Stomach (tissue), 9 donors: ENCODE measurements around the gene LDHD. TPM values are rescaled to one million over a fixed set of nuclear protein-coding genes. Genes with fewer than 3 reads are reported as not detected.

Experiments used
- DNase-seq, 2 donors: peaks; one replicate each; pipeline versions ENCODE4 v3.0.0 to v3.0.0-alpha.2; 2013 to 2019
- H3K27ac ChIP-seq, 5 donors: fragments of 200-600 bp in 4 of 5; sonication (generic) in 4 of 5; one replicate each; pipeline ENCODE4 v1.5.1; 2013 to 2019; ENCODE audit warnings: mild to moderate bottlenecking in 1 of 5, moderate library complexity in 1 of 5
- H3K27me3 ChIP-seq, 3 donors: fragments of 200-600 bp; sonication (generic); one replicate each; pipeline ENCODE4 v1.5.1; 2017 to 2019; ENCODE audit warnings: mixed run types in 1 of 3
- H3K36me3 ChIP-seq, 4 donors: fragments of 200-600 bp; sonication (generic); 1 replicate in 3 of 4; 2 replicates in 1 of 4; pipeline ENCODE4 v1.5.1; 2016 to 2019
- H3K4me1 ChIP-seq, 4 donors: fragments of 200-600 bp; sonication (generic); one replicate each; pipeline ENCODE4 v1.5.1; 2016 to 2019
- H3K4me3 ChIP-seq, 4 donors: fragments of 200-600 bp; sonication (generic) in 3 of 4; one replicate each; pipeline ENCODE4 v1.5.1; 2016 to 2019; ENCODE audit warnings: mild to moderate bottlenecking in 1 of 4
- H3K9me3 ChIP-seq, 4 donors: fragments of 200-600 bp; sonication (generic); one replicate each; pipeline ENCODE4 v1.5.1; 2016 to 2019
- EP300 ChIP-seq: sonication (generic); formaldehyde crosslinking; IDR thresholded peaks from one replicate; pipeline ENCODE4 v1.6.1; 2017; ENCODE audit warnings: antibody characterized with exemption
- POLR2A ChIP-seq, 4 donors: fragments of 450-650 bp; IDR thresholded peaks; one replicate each; pipeline ENCODE4 v1.6.1; 2016; ENCODE audit warnings: antibody characterized with exemption in 4 of 4, control low read depth in 2 of 4, mild to moderate bottlenecking in 1 of 4, moderate library complexity in 1 of 4
- POLR2AphosphoS5 ChIP-seq, 3 donors: sonication (generic); formaldehyde crosslinking; IDR thresholded peaks; one replicate each; pipeline ENCODE4 v1.6.1; 2016; ENCODE audit warnings: antibody characterized with exemption in 3 of 3
- WGBS, 5 donors: extraction: QIAGEN DNeasy Blood & Tissue Kit in 3 of 5; methylation state at CpG; one replicate each; pipeline versions ENCODE4 v1.1.5 to v1.1.7; 2013 to 2018; 5-methylcytosine and 5-hydroxymethylcytosine counted together
- intact Hi-C: fragments of 100-400 bp; cut with DNase I; formaldehyde crosslinking; loops from one replicate; pipeline ENCODE4 v1.15.1; 2023; ENCODE audit warnings: low total_unique reads
- polyA plus RNA-seq, 3 donors: library from polyadenylated mRNA; stranded (reverse); fragments of 200-250 nt; gene quantifications; one replicate each; pipeline ENCODE4 v1.2.3, GENCODE V29; 2013
- total RNA-seq, 5 donors: library from RNA; depleted of rRNA; stranded (reverse); fragments of >200 nt; gene quantifications; one replicate each; pipeline versions ENCODE4 v1.1.0 to v1.2.3, GENCODE V29; 2014 to 2016
- TF ChIP-seq, protein P1 (sequence below), 7 experiments: fragments of 450-650 bp in 4 of 7; fragments of 200-600 bp in 3 of 7; sonication (generic) in 3 of 7; IDR thresholded peaks; one replicate each; pipeline ENCODE4 v1.5.1; 2016 to 2019; ENCODE audit warnings: antibody characterized with exemption in 7 of 7, control low read depth in 2 of 7, mild to moderate bottlenecking in 1 of 7
- donor health status: healthy with polysubstance abuse.
- donor health status: Bipolar disorder and iron deficiency.
- donor health status: healthy.

Gene LDHD
- total and polyA plus RNA-seq, 8 donors = 5.0 to 110 (median 24.1) TPM

DNA sequence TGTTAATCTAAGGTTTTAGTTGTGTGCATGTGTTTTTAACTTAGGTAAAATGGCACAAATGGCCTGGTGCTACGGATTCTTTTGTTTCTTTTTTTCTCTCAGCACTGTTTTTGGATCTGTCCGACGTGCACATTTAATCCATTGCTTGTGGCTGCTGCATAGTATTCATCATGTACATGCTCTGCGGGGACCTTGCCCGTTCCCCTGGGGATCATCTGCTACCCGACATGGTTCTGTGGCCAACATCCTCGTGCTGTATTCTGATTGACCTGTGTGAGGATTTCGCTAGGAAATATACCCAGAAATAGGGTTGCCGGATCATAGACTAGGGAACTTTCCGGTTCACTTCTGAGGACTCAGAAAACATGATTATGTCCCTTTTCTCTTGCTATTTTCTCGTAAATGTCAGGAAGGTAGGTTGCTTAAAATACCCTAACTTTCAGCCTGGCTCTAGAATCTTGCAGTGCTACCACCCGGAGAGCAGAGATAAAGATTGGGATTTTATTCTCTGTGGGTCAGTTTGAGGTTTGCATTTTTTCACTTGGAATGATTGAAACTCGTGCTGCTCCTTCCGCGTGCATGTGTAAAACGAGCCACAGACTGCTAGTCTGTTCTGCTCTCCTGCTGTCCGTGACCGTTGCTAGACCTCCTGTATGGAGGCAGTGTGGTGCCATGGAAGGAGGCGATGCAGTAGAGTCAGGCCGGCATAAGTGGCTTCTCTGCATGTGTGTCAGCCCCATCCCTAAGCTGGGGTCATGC lies 42.9 kb downstream of the LDHD start:
- no peak overlapping the region for H3K4me3 ChIP-seq
- H3K36me3 ChIP-seq = no peaks in the 10 kb centered on the region
- peak overlapping the region in 2 of 5 donors; percentile 8 to 20 for H3K27ac ChIP-seq
- WGBS, 5 donors = 85 to 91% (median 90%) methylated on average over 20 of the region's 20 CpGs
- H3K27me3 ChIP-seq = no peaks in the 10 kb centered on the region
- no peak for DNase-seq
- H3K4me1 ChIP-seq = peaks cover 38 to 73% (median 54%) of the 10 kb centered on the region in 4 donors
- TF ChIP-seq POLR2A (IDR thresholded peaks at IDR 0.05) (no peak), POLR2AphosphoS5 (IDR thresholded peaks at IDR 0.05) (no peak), EP300 (no peak)
- TF ChIP-seq, protein P1, sequence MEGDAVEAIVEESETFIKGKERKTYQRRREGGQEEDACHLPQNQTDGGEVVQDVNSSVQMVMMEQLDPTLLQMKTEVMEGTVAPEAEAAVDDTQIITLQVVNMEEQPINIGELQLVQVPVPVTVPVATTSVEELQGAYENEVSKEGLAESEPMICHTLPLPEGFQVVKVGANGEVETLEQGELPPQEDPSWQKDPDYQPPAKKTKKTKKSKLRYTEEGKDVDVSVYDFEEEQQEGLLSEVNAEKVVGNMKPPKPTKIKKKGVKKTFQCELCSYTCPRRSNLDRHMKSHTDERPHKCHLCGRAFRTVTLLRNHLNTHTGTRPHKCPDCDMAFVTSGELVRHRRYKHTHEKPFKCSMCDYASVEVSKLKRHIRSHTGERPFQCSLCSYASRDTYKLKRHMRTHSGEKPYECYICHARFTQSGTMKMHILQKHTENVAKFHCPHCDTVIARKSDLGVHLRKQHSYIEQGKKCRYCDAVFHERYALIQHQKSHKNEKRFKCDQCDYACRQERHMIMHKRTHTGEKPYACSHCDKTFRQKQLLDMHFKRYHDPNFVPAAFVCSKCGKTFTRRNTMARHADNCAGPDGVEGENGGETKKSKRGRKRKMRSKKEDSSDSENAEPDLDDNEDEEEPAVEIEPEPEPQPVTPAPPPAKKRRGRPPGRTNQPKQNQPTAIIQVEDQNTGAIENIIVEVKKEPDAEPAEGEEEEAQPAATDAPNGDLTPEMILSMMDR (IDR thresholded peaks at IDR 0.05) = no peak
- no peaks in the 10 kb centered on the region for H3K9me3 ChIP-seq
- intact Hi-C loops = no loop called here

GRCh38 chr16:75072239-75072947 lies 44.2 kb downstream of the LDHD start:
- WGBS, 5 donors = 65 to 92% (median 83%) methylated on average over 2 of the region's 2 CpGs

DNA sequence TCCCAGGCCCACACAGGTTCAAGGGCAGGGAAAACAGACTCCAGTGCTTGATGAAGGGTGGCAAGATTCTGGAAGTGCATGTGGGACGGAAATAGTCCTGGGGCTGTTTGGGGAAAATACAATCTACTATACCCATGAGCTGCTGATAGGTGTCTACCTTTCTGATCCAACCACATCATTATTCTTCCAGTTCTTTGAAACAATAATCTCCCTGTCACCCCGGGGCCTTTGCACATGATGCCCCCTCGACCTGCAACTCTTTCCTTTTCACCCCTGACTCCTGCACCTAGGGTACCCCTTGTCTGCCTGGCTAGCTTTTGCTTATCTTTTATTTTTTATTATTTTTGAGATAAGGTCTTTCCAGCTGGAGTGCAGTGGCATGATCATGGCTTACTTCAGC lies 45.0 kb downstream of the LDHD start:
- intact Hi-C loops = no loop called here

More at GRCh38 chr16:75072239-75072947, 44.2 kb downstream of the LDHD start:
- Histone ChIP-seq H3K4me3 (no peak overlapping the region), H3K36me3 (no peaks in the 10 kb centered on the region), H3K27me3 (no peaks in the 10 kb centered on the region), H3K4me1 (peaks cover 39 to 83% (median 60%) of the 10 kb centered on the region in 4 donors), H3K9me3 (no peaks in the 10 kb centered on the region), H3K27ac (peak overlapping the region; percentile 23 to 62 (median 53))
- intact Hi-C loops = no loop called here
- TF ChIP-seq, protein P1 (IDR thresholded peaks at IDR 0.05) = no peak
- no peak for TF ChIP-seq POLR2A (IDR thresholded peaks at IDR 0.05)
- no peak for TF ChIP-seq POLR2AphosphoS5 (IDR thresholded peaks at IDR 0.05)
- no peak for TF ChIP-seq EP300
- no peak for DNase-seq

More for the DNA sequence above, 45.0 kb downstream of the LDHD start:
- Histone ChIP-seq H3K4me3 (no peak overlapping the region), H3K9me3 (no peaks in the 10 kb centered on the region), H3K27me3 (no peaks in the 10 kb centered on the region), H3K27ac (peak overlapping the region in 2 of 5 donors; percentile 23 to 62), H3K4me1 (peaks cover 47 to 90% (median 67%) of the 10 kb centered on the region in 4 donors), H3K36me3 (no peaks in the 10 kb centered on the region)
- WGBS, 5 donors = 65 to 83% (median 76%) methylated on average over 3 of the region's 3 CpGs
- TF ChIP-seq, protein P1 (IDR thresholded peaks at IDR 0.05) = no peak
- TF ChIP-seq POLR2A (IDR thresholded peaks at IDR 0.05) (no peak), EP300 (no peak), POLR2AphosphoS5 (IDR thresholded peaks at IDR 0.05) (no peak)
- DNase-seq = no peak
